Esophagus muscularis mucosa (tissue), 3 donors: ENCODE data around the gene ZNF613.
"Not testable (repeated sequence)": the region's sequence is repeated elsewhere in the genome, so short reads cannot be mapped to it uniquely, and the experiment has no call there.

Source experiments
- CTCF ChIP-seq, 3 experiments: fragments of 200-600 bp in 2 of 3; fragments of 450-650 bp in 1 of 3; sonication (generic) in 2 of 3; IDR thresholded peaks; one replicate each; pipeline ENCODE4 v1.5.1; 2017 to 2019; ENCODE audit warnings: antibody characterized with exemption in 3 of 3, mild to moderate bottlenecking in 2 of 3, moderate library complexity in 1 of 3
- POLR2A ChIP-seq: fragments of 450-650 bp; IDR thresholded peaks from one replicate; pipeline ENCODE4 v1.6.1; 2017; ENCODE audit warnings: antibody characterized with exemption, moderate library complexity, mild to moderate bottlenecking, low read depth
- POLR2AphosphoS5 ChIP-seq, 2 donors: sonication (generic); formaldehyde crosslinking; IDR thresholded peaks; one replicate each; pipeline ENCODE4 v1.6.1; 2017; ENCODE audit warnings: antibody characterized with exemption in 2 of 2

GRCh38 chr19:51906108-51906507 is 21.2 kb upstream of the ZNF613 start:
- TF ChIP-seq POLR2A; CTCF (IDR thresholded peaks at IDR 0.05); POLR2AphosphoS5 (IDR thresholded peaks at IDR 0.05): not testable (repeated sequence)
